ENCODE measurements around the gene IGF1R.

The IGF1R gene

DNA sequence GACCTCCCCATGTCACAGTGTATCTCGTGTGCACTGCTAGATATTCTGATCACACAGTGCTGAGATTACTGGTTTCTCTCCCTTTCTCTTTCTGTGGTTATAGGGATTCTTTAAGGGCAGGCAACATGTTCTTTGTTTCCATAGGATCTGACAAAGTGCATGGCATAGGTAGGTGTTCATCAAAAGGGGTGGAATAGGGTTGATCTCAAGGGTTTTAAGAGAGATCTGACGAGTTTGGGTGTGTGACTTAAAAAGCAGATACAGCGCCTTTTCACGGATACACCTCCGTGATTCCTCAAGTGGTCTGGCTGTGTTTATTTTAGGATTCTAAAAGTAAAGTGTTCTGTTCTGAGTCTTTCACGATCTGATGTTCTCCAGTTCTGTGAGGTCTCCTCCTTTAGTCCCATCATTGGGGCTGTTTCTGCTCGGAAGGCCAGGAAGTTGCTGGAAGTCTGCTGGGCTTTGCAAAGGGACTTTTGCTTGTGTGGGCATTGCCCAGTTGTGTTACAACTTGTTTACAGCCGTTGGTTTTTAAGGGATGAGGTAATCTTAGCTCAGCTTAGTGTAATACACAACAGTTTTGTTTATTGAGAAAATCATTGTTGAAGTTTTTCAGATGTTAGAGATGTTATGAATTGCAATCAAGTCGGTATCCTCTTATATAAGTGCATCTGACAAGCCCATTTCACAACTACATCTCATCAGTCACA is 34.8 kb downstream of the IGF1R start:
- TF ChIP-seq, protein P1, sequence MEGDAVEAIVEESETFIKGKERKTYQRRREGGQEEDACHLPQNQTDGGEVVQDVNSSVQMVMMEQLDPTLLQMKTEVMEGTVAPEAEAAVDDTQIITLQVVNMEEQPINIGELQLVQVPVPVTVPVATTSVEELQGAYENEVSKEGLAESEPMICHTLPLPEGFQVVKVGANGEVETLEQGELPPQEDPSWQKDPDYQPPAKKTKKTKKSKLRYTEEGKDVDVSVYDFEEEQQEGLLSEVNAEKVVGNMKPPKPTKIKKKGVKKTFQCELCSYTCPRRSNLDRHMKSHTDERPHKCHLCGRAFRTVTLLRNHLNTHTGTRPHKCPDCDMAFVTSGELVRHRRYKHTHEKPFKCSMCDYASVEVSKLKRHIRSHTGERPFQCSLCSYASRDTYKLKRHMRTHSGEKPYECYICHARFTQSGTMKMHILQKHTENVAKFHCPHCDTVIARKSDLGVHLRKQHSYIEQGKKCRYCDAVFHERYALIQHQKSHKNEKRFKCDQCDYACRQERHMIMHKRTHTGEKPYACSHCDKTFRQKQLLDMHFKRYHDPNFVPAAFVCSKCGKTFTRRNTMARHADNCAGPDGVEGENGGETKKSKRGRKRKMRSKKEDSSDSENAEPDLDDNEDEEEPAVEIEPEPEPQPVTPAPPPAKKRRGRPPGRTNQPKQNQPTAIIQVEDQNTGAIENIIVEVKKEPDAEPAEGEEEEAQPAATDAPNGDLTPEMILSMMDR (IDR thresholded peaks at IDR 0.05; ENCODE audit: borderline replicate concordance, insufficient read depth, low read depth, low read length) = no peak
- H3K4me3 ChIP-seq (ENCODE audit: low read depth, low read length) = no peak overlapping the region

DNA sequence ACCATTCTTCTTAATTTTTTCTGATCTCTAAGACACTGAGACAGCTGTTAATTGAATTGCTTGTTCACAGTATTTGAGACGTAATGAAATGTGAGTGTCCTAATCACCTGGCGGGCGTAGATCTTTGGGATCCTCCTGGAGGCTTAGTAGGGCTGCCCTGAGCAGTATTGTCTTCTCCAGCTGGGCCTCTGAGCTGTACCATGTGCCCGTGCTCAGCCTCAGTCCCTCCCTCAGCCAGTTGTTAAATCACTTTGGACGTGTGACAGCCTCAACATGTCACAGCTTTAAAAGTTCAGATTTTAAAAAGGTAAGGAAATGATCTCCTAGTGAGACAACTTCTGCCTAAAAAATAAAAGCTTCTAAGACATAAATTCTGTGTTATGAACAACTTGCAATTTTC is 35.5 kb downstream of the IGF1R start:
- TF ChIP-seq, protein P1 (IDR thresholded peaks at IDR 0.05; ENCODE audit: borderline replicate concordance, insufficient read depth, low read depth, low read length) = no peak
- no peak overlapping the region for H3K4me3 ChIP-seq (ENCODE audit: low read depth, low read length)

DNA sequence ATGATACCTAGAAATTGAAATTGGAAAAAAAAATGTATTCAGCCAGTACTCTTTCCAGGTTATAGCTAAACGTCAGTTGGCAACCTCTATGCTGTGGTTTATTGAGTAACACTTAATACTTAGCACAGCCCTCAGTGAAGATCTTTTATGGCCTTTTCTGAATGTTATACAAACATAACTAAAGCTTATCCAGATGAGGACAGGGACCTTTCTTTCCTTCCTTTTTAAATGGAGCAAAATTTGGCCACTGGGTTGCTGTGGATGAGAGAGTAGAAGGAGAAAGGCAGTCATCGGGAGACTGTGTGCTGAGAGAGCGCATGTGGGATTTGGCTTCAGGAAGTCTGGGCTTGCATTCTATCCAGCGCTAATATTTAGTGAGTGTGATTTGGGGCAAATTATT is 36.1 kb downstream of the IGF1R start:
- TF ChIP-seq, protein P1 (IDR thresholded peaks at IDR 0.05; ENCODE audit: borderline replicate concordance, insufficient read depth, low read depth, low read length) = no peak
- H3K4me3 ChIP-seq (ENCODE audit: low read depth, low read length) = no peak overlapping the region

DNA sequence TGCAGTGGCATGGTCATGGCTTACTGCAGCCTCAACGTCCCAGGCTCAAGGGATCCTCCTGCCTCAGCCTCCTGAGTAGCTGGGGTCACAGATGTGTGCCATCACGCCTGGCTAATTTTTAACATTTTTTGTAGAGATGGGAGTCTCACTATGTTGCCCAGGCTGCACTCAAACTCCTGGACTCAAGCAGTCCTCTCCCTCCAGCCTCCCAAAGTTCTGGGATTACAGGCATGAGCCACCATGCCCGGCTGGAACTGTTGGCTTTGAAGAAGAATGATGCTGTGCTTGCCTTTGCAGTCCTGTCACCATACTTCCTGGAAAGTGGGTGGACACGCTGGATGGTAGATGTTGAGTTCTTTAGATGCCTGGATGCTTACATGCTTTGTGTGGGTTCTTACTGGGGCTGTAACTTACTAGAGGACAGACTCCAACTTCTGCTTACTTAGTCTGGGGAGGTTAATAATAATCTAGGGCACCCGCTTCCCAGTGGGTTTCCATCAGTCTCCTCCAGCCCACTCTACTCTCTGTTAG is 36.7 kb downstream of the IGF1R start:
- H3K4me3 ChIP-seq (ENCODE audit: low read depth, low read length) = no peak overlapping the region
- TF ChIP-seq, protein P1 (IDR thresholded peaks at IDR 0.05; ENCODE audit: borderline replicate concordance, insufficient read depth, low read depth, low read length) = no peak

DNA sequence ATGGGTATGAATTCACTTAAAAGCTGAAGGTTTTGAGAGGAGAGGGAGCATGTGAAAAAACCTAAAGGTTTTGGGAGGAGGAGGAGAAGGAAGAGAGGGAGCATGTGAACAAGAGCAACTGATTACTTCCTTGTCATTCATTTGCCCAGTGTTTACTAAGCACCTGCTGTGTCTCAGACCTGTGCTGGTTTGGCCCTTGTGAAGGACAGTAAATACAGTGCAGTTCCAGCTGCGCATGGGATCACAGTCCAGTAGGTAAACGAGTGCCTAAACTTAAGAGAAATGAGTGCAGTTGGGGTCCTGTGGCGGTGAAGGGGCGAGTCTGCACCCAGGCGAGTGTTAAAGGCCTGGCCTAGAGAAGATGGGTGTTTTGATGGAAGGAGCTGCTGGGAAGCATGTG is 38.6 kb downstream of the IGF1R start:
- no peak overlapping the region for H3K4me3 ChIP-seq (ENCODE audit: low read depth, low read length)
- TF ChIP-seq, protein P1 (IDR thresholded peaks at IDR 0.05; ENCODE audit: borderline replicate concordance, insufficient read depth, low read depth, low read length) = no peak

DNA sequence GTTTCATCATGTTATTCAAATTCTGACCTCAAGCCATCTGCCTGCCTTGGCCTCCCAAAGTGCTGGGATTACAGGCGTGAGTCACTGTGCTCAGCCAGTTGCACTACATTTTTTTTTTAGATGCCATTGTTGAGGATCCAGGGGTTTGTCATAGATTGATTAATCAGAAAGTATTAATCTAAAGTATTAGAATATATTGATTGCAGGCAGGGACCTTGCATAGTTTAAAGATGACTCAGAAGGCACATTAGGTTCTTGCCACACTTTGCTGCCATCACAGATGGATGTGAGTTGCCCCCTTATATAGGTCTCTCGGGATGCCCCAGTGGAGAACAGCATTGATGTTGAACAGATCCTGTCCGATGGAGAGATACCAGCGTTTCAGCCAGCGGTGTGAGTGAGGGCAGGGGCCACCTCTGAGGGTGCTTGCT is 41.1 kb downstream of the IGF1R start:
- no peak overlapping the region for H3K4me3 ChIP-seq (ENCODE audit: low read depth, low read length)
- TF ChIP-seq, protein P1 (IDR thresholded peaks at IDR 0.05; ENCODE audit: borderline replicate concordance, insufficient read depth, low read depth, low read length) = no peak
